H54 (cell line): ENCODE data around the gene MFN2.
"Not testable (repeated sequence)": the region's sequence is repeated elsewhere in the genome, so short reads cannot be mapped to it uniquely, and the experiment has no call there.

Experiments
- DNase-seq: peaks from one replicate; pipeline ENCODE4 v3.0.0; 2011; ENCODE audit warnings: low spot score, mixed read lengths; ENCODE audit not compliant: insufficient read length
- FAIRE-seq: peaks from 3 replicates; lab custom pipeline; 2011; peaks lifted over from hg19 to GRCh38; lab: Jason Lieb, UNC
- POLR2A ChIP-seq: IDR thresholded peaks from 2 replicates; pipeline ENCODE4 v1.6.1; 2011; ENCODE audit warnings: low read depth, mild to moderate bottlenecking, low read length

Gene MFN2

GRCh38 chr1:11997081-11997850 lies 17.0 kb downstream of the MFN2 start:
- TF ChIP-seq POLR2A = no peak
- DNase-seq (no peak), FAIRE-seq (no peak)

DNA sequence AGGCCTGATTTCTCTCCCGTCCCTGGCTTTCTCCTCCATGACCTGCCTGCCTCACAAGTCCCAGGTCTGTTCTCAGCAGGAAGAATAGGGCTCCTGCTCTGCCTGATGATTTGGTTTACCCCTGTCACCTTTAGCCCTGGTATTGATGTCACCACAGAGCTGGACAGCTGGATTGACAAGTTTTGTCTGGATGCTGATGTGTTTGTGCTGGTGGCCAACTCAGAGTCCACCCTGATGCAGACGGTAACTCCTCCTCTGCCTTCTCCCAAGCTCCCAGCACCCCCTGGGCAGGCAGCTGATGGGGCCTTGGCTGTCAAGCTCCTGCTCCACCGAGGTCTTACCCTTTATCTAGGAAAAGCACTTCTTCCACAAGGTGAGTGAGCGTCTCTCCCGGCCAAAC lies 18.4 kb downstream of the MFN2 start:
- no peak for TF ChIP-seq POLR2A
- no peak for FAIRE-seq
- DNase-seq = no peak

DNA sequence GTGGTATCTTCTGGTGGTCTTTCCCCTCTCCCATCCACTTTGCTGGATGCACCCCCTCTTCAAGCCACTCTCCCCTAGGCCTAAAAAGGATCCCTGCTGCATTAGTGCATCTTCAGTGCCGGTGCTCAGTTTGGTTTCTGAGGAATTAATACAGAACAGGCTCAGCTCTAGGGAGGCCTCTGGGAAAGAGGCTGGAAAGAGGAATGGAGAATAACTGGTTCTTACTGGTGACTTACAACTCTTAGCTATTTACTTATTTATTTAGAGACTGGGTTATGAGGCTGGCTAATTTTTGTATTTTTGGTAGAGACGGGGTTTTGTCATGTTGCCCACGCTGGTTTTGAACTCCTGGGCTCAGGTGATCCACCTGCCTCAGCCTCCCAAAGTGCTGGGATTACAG lies 19.0 kb downstream of the MFN2 start:
- DNase-seq (no peak), FAIRE-seq (no peak)
- no peak for TF ChIP-seq POLR2A

- FAIRE-seq = no peak
- no peak for TF ChIP-seq POLR2A
- no peak for DNase-seq
These were observed 21.1 kb downstream of the MFN2 start for GRCh38 chr1:12001249-12001917.

DNA sequence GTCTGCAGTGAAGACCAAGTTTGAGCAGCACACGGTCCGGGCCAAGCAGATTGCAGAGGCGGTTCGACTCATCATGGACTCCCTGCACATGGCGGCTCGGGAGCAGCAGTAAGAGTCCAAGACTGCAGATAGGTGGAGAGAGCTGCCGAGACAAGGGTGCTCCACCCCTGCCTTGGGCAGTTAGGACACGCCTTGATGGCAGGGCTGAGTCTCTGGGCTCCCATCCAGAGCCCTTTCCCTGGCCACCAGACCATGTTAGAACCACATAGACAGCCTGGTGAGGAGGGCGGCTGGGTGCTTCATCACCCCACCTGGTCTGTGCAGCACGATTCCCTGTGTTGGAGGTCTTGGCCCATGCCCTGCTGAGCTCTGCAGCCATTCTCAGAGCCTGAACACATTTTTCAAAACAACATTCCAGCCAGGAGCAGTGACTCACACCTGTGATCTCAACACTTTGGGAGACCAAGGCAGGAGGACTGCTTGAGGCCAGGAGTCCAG lies 21.8 kb downstream of the MFN2 start:
- FAIRE-seq (peak; percentile 79), DNase-seq (peak; percentile 65)
- no peak for TF ChIP-seq POLR2A

DNA sequence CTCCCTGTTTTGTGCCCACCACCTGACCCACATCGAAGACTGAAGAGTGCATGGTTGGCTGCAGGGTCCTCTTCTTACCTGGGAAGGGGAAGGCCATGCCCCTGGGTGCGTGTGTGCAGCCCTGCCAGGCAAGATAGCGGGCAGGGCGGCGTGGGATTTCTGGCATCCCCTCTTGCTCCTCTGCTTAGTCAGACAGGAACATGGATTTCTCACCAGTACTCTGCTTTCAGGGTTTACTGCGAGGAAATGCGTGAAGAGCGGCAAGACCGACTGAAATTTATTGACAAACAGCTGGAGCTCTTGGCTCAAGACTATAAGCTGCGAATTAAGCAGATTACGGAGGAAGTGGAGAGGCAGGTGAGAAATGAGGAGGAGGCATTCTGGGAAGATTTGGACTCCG lies 23.5 kb downstream of the MFN2 start:
- no peak for DNase-seq
- FAIRE-seq = no peak
- TF ChIP-seq POLR2A = no peak

DNA sequence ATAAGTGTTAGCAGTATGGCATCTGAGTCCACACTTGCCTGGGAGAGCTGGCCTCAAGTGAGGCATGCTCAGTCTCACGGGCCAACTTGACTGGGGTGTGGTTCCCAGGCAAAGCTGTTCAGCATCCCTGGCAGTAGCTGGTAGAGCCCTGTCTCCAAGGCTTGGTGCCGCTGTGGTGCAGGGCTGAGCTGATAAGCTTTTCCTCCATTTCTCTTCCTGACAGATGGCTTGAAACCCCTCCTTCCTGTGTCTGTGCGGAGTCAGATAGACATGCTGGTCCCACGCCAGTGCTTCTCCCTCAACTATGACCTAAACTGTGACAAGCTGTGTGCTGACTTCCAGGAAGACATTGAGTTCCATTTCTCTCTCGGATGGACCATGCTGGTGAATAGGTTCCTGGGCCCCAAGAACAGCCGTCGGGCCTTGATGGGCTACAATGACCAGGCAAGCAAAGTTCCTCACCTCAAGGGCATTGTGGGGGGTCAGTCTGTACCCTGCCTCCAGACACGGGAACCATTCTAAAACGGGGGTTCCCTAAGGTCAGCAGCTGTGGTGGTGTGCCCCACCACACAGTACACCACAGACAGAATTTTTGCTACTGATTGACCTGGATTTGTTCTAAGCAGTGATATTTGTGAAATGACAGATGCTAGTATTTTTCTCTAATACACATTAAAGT lies 25.4 kb downstream of the MFN2 start:
- DNase-seq (no peak), FAIRE-seq (no peak)
- TF ChIP-seq POLR2A = no peak

DNA sequence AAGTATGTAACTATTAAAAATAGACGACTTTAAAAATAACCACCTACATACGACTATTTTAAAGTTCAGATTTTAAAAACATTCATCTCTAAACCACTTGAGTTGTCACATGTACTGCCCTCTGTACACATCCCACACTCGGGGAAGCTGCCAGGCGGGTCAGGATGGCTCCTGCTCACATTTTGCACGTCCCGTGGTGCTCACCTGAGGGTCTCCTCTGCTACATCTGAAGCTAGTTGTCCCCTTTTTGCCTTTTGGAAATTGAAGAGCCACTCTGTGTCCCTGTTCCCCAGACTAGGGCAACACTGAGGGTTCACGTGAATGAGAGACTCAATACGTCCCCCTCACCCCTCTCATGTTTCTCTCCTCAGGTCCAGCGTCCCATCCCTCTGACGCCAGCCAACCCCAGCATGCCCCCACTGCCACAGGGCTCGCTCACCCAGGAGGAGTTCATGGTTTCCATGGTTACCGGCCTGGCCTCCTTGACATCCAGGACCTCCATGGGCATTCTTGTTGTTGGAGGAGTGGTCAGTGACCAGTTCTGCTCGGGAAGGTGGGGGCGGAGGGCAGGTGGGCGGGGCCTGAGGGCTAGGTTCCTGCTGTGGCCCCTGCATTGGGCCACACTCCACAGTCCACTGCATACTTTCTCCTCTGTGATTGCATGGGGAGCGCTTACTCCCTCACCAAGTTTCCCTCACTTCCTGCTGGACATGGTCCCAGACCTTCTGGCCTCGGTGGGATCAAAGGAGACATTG lies 26.1 kb downstream of the MFN2 start:
- no peak for TF ChIP-seq POLR2A
- FAIRE-seq (no peak), DNase-seq (no peak)

DNA sequence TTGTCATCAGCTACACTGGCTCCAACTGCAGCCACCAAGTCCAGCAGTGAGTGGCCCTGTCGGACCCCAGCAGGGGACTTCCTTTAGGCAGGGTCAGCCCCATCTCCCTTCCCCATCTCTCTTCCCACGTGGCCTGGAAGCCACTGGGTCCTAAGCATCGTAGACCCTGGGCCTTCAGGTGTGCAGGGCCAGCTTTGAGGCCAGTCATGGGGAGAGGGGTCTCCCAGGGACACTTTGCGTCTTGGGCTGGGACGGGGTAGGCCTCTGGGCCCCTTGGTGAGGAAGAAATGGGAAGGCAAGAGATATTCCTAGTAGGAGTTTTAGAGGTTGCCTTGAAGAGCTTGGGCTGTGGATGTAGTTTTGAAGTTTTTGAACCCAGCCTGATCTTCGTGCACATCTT lies 27.0 kb downstream of the MFN2 start:
- no peak for TF ChIP-seq POLR2A
- DNase-seq (no peak), FAIRE-seq (no peak)

GRCh38 chr1:12008355-12008754 lies 28.1 kb downstream of the MFN2 start:
- FAIRE-seq, DNase-seq: not testable (repeated sequence)

- no peak for FAIRE-seq
- DNase-seq = no peak
- TF ChIP-seq POLR2A = no peak
These were observed 29.2 kb downstream of the MFN2 start for GRCh38 chr1:12009318-12009947.

- no peak for DNase-seq
- TF ChIP-seq POLR2A = no peak
- no peak for FAIRE-seq
These were observed 30.7 kb downstream of the MFN2 start for GRCh38 chr1:12010746-12011570.
